ENCODE measurements around the gene PAGE5.

Gene PAGE5

GRCh38 chrX:55213381-55213780 lies 6.8 kb upstream of the PAGE5 start:
- H3K27ac ChIP-seq: no peak overlapping the region
- TF ChIP-seq CTCF (IDR thresholded peaks at IDR 0.05) (no peak), ZFX (IDR thresholded peaks at IDR 0.05; ENCODE audit: borderline replicate concordance) (no peak)

DNA sequence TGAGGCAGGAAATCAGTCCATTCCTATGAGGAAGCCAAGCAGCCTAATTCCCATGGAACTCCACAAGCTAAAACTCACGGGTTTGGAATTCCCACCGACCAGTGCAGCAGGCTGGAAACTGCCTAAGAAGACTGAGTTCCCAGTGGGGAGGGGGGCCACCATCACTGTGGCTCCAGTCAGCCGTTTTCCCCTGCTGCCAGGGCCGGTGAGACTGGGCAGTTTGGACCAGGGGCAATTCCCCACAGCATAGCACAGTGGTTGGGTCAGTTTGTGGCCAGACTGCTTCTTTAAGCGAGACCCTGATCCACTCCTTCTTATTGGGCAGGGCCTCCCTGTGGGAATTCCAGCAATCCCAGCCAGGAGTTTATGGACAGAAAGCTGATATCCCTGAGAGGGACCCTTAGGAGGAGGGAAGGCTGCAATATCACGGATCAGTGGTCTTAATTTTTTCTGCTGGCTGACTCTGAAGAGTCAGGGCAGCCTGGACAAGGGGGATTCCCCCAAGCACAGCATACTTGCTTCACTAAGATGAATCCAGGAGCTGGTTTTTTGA lies 20.7 kb downstream of the PAGE5 start:
- no peak overlapping the region for H3K27ac ChIP-seq
- TF ChIP-seq ZFX (IDR thresholded peaks at IDR 0.05; ENCODE audit: borderline replicate concordance): no peak
- no peak for TF ChIP-seq CTCF (IDR thresholded peaks at IDR 0.05)

GRCh38 chrX:55253528-55253927 lies 33.4 kb downstream of the PAGE5 start:
- H3K27ac ChIP-seq: no peak overlapping the region
- no peak for TF ChIP-seq CTCF (IDR thresholded peaks at IDR 0.05)

DNA sequence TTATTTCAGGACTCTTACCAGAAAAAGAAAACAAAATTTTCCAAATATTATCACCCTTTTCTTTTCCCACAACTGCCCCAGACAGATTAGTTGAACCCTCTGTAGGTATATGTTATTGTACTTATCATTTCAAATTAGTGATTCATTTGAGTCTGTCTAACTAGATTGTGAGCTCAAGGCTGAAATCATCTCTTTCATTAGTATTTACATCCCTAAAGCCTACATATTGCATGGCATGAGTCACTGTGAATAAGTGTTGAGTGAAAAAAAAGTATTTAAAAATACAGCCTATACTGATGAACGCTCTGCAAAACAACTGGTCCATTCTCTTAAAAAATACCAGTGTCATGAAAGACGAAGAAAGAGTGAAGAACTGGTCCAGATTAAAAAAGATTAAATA lies 40.7 kb downstream of the PAGE5 start:
- TF ChIP-seq CTCF (IDR thresholded peaks at IDR 0.05) (no peak), ZFX (IDR thresholded peaks at IDR 0.05; ENCODE audit: borderline replicate concordance) (no peak)
- H3K27ac ChIP-seq: no peak overlapping the region

DNA sequence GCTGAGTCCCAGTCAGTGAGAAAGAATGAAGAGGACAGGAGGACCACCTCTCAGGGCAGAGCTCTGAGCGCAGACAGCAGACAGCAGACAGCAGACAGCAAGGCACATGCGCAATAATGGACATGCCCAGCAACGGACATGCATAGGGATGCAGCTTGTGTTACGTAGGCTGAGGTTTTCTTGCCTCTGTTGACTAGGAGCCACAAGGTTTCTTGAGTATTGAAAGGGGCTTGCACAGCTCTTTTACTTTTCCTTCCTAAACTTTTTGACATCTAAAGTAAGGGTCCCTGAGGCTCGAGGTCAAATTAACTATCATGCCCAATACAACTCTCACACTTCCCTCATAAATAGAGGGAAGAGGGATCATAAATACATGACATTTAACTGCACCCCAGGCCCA lies 44.7 kb downstream of the PAGE5 start, which contains the start of gene PAGE3:
Gene PAGE3, minus strand, starts transcription at position 101 of the 400 bp plus-strand sequence. CDS start 1,013 bp downstream, outside the sequence.
- H3K27ac ChIP-seq: no peak within 1 kb of the TSS
- TF ChIP-seq ZFX (IDR thresholded peaks at IDR 0.05; ENCODE audit: borderline replicate concordance) (no peak), CTCF (IDR thresholded peaks at IDR 0.05) (no peak)

All from 22Rv1 (cell line).